ENCODE measurements around the gene SDSL.
A peak's percentile ranks its signal among the peaks of the same experiment; 100 is the strongest.

Gene SDSL

DNA sequence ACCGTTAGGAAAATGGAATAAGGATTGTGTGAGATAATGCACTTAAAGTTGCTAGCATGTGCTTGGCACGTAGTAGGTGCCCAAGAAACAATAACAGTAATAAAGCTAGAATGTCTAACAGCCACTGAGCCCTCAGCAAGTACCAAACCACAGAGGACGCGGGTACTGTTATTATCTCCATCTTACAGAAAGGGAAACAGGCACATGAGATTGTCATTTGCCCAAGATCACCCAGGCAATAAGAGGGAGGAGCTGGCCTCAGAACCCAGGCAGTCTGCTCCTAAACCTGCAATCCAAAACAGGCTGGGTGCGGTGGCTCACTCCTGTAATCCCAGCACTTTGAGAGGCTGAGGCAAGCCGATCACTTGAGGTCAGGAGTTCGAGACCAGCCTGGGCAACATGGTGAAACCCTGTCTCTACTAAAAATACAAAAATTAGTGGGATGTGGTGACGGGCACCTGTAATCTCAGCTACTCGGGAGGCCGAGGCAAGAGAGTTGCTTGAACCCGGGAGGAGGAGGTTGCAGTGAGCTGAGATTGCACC lies 13.4 kb upstream of the SDSL start:
- 63% methylated on average over 5 of the region's 11 CpGs for WGBS (ENCODE audit: insufficient coverage)
- ChIA-PET POLR2A (interaction anchor here (2.0 kb wide), 1 partner anchor 13 kb away, joined by 6 read pairs; the partner anchor contains the start of gene SDSL), CTCF (interaction anchor here (0.7 to 2.3 kb wide), 4 partner anchors 14 to 357 kb away, joined by 3 to 5 read pairs (median 4); partner anchors contain the start of gene SDSL)
- Histone ChIP-seq H3K9me3 (ENCODE audit: control extremely low read depth in 1 of 5, control insufficient read depth in 4 of 5, insufficient read depth in 2 of 5, low read depth in 1 of 5, low read length in 4 of 5) (no peaks in the 10 kb centered on the region), H3K36me3 (ENCODE audit: control insufficient read depth in 4 of 4, insufficient read depth in 4 of 4, low read length in 3 of 4) (no peaks in the 10 kb centered on the region), H3K27me3 (replicated peaks in 2 of 5; ENCODE audit: control insufficient read depth in 4 of 5, insufficient read depth in 5 of 5, low read length in 4 of 5) (no peaks in the 10 kb centered on the region), H3K27ac (ENCODE audit: insufficient read depth in 1 of 2, low read depth in 1 of 2, low read length in 2 of 2, poor library complexity in 1 of 2, severe bottlenecking in 2 of 2) (peak overlapping the region in 1 of 2 experiments; percentile 63), H3K4me1 (ENCODE audit: control extremely low read depth in 1 of 4, control insufficient read depth in 4 of 4, insufficient read depth in 4 of 4, low read length in 3 of 4) (peaks cover 0 to 35% (median 18%) of the 10 kb centered on the region in 4 experiments), H3K4me3 (ENCODE audit: control insufficient read depth in 1 of 7, extremely low read depth in 1 of 7, insufficient read depth in 4 of 7, low read depth in 2 of 7, low read length in 6 of 7) (no peak overlapping the region)
- peak; percentile 16 to 74 (median 62) for DNase-seq

DNA sequence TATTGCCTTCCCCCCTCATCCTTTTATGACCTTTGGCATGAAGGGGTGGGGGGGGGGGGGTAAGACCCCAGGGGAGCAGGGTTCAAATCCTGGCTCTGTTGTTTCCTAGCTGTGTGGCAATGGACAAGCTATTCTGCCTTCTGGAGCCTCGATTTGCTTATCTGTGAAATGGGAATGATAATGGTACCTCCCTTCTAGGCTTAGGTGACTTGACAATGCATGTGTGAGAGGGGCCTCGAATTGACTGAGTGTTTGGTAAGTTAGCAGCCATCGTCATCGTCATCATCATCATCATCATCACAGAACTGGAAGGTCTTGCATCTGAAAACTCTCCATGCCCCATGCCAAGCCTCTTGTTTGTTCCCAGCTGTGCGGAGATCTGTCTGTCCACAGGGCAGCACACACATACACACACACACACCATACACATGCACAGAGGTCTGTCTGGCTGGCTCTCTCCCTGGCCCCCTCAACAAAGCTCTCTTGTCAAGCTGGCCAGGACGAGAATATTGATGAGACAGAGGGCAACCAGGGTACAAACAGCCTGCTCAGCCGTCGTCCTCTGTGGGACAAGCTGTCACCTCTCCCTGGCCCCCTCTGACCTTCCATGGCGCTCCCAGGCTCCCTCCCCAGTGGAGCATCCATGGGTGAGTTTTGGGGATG lies 12.6 kb upstream of the SDSL start:
- no peak for DNase-seq
- H3K4me1 ChIP-seq (ENCODE audit: control extremely low read depth in 1 of 4, control insufficient read depth in 4 of 4, insufficient read depth in 4 of 4, low read length in 3 of 4), result peaks cover 0 to 28% (median 14%) of the 10 kb centered on the region in 4 experiments
- WGBS (ENCODE audit: insufficient coverage), result 89% methylated on average over 6 of the region's 9 CpGs
- H3K36me3 ChIP-seq (ENCODE audit: control insufficient read depth in 4 of 4, insufficient read depth in 4 of 4, low read length in 3 of 4), result no peaks in the 10 kb centered on the region
- H3K27me3 ChIP-seq (replicated peaks in 2 of 5; ENCODE audit: control insufficient read depth in 4 of 5, insufficient read depth in 5 of 5, low read length in 4 of 5), result no peaks in the 10 kb centered on the region
- H3K9me3 ChIP-seq (ENCODE audit: control extremely low read depth in 1 of 5, control insufficient read depth in 4 of 5, insufficient read depth in 2 of 5, low read depth in 1 of 5, low read length in 4 of 5), result no peaks in the 10 kb centered on the region
- H3K27ac ChIP-seq (ENCODE audit: insufficient read depth in 1 of 2, low read depth in 1 of 2, low read length in 2 of 2, poor library complexity in 1 of 2, severe bottlenecking in 2 of 2), result no peak overlapping the region
- ChIA-PET CTCF (interaction anchor here (0.7 to 2.3 kb wide), 3 partner anchors 13 to 358 kb away, joined by 3 to 5 read pairs (median 3); partner anchors contain the start of gene SDSL), POLR2A (no interaction called here)
- no peak overlapping the region for H3K4me3 ChIP-seq (ENCODE audit: control insufficient read depth in 1 of 7, extremely low read depth in 1 of 7, insufficient read depth in 4 of 7, low read depth in 2 of 7, low read length in 6 of 7)

DNA sequence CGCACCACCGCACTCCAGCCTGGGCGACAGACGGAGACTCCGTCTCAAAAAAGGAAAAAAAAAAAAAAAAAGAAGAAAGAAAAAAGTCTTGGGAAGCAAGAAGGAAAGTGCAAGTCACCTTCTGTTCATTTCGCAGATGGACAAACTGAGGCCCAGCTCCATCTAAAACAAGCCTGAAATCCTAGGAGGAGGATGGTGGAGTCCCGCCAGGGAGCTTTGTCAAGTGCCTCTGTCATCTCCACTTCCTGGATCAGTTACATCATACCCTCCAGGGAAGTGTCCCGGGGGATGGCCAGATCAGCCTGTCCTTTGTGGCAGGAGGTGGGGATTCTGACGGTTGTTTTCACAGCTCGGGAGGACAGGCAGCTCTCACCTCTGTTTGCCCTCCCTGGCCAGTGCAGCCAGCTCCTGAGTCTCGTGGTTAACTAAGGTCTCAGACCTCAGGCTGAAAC lies 8.7 kb upstream of the SDSL start:
- no peaks in the 10 kb centered on the region for H3K36me3 ChIP-seq (ENCODE audit: control insufficient read depth in 4 of 4, insufficient read depth in 4 of 4, low read length in 3 of 4)
- POLR2A ChIA-PET, result no interaction called here
- no peaks in the 10 kb centered on the region for H3K9me3 ChIP-seq (ENCODE audit: control extremely low read depth in 1 of 5, control insufficient read depth in 4 of 5, insufficient read depth in 2 of 5, low read depth in 1 of 5, low read length in 4 of 5)
- 89% methylated on average over 11 of the region's 11 CpGs for WGBS (ENCODE audit: insufficient coverage)
- no peak overlapping the region for H3K27ac ChIP-seq (ENCODE audit: insufficient read depth in 1 of 2, low read depth in 1 of 2, low read length in 2 of 2, poor library complexity in 1 of 2, severe bottlenecking in 2 of 2)
- H3K4me3 ChIP-seq (ENCODE audit: control insufficient read depth in 1 of 7, extremely low read depth in 1 of 7, insufficient read depth in 4 of 7, low read depth in 2 of 7, low read length in 6 of 7), result no peak overlapping the region
- peaks cover 0 to 23% (median 13%) of the 10 kb centered on the region in 4 experiments for H3K4me1 ChIP-seq (ENCODE audit: control extremely low read depth in 1 of 4, control insufficient read depth in 4 of 4, insufficient read depth in 4 of 4, low read length in 3 of 4)
- DNase-seq, result no peak
- H3K27me3 ChIP-seq (replicated peaks in 2 of 5; ENCODE audit: control insufficient read depth in 4 of 5, insufficient read depth in 5 of 5, low read length in 4 of 5), result no peaks in the 10 kb centered on the region
- CTCF ChIA-PET, result interaction anchor here (1.4 kb wide), 1 partner anchor 12 kb away, joined by 3 read pairs; no protein-coding TSS in a partner anchor

DNA sequence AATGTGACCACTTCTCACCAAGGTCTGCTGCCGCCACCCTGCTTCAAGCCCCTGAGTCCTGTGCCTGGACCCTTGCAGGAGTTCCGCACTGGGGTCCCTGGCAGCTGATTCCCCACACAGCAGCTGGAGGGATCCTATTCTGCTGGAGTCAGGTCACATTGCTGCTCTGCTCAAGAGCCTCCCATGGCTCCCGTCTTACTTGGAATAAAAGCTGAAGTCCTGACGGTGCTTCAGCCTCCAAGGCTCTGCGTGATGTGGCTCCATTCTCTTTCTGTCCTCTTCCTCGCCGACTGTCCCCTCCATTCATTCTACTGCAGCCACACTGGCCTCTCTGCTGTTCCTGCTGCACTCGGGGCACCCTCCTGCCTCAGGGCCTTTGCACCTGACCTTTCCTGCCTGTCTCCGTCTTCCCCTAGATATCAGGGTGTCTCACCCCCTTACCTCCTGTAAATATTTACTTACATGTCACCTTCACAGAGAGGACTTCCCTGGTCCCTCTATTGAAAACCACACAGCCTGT lies 7.6 kb upstream of the SDSL start:
- Histone ChIP-seq H3K9me3 (ENCODE audit: control extremely low read depth in 1 of 5, control insufficient read depth in 4 of 5, insufficient read depth in 2 of 5, low read depth in 1 of 5, low read length in 4 of 5) (no peaks in the 10 kb centered on the region), H3K27ac (ENCODE audit: insufficient read depth in 1 of 2, low read depth in 1 of 2, low read length in 2 of 2, poor library complexity in 1 of 2, severe bottlenecking in 2 of 2) (no peak overlapping the region), H3K27me3 (replicated peaks in 2 of 5; ENCODE audit: control insufficient read depth in 4 of 5, insufficient read depth in 5 of 5, low read length in 4 of 5) (no peaks in the 10 kb centered on the region), H3K4me3 (ENCODE audit: control insufficient read depth in 1 of 7, extremely low read depth in 1 of 7, insufficient read depth in 4 of 7, low read depth in 2 of 7, low read length in 6 of 7) (no peak overlapping the region), H3K4me1 (ENCODE audit: control extremely low read depth in 1 of 4, control insufficient read depth in 4 of 4, insufficient read depth in 4 of 4, low read length in 3 of 4) (peaks cover 0 to 19% (median 8%) of the 10 kb centered on the region in 4 experiments), H3K36me3 (ENCODE audit: control insufficient read depth in 4 of 4, insufficient read depth in 4 of 4, low read length in 3 of 4) (no peaks in the 10 kb centered on the region)
- POLR2A ChIA-PET, result no interaction called here
- 94% methylated on average over 9 of the region's 9 CpGs for WGBS (ENCODE audit: insufficient coverage)
- CTCF ChIA-PET, result interaction anchor here (1.0 to 1.4 kb wide), 2 partner anchors 9 to 11 kb away, joined by 3 read pairs; no protein-coding TSS in a partner anchor
- DNase-seq, result no peak

DNA sequence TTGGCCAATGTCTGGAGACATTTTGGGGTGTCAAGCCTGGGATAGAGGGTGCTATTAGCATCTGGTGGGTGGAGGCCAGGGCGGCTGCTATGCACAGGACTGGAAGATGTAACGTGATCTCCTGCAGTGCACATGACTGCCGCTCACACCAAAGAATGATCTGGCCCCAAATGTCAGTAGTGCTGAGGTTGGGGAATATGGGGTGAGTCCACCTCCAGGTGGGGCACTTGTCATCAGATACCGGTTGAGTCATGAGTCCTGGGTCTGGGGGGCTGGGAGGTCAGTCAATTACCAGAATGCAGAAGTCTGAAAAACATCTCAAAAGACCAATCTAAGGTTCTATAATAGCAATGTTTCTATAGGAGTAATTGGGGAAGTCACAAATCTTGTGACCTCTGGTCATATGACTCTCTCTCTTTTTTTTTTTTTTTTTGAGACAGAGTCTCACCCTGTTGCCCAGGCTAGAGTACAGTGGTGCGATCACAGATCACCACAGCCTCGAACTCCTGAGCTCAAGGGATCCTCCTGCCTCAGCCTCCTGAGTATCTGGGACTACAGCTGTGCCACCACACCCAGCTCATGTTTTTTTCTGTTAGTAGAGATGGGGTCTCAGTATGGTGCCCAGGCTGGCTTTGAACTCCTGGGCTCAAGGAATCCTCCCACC lies 6.0 kb upstream of the SDSL start:
- POLR2A ChIA-PET, result interaction anchor here (1.1 kb wide), 1 partner anchor 8 kb away, joined by 4 read pairs; no protein-coding TSS in a partner anchor
- Histone ChIP-seq H3K9me3 (ENCODE audit: control extremely low read depth in 1 of 5, control insufficient read depth in 4 of 5, insufficient read depth in 2 of 5, low read depth in 1 of 5, low read length in 4 of 5) (no peaks in the 10 kb centered on the region), H3K36me3 (ENCODE audit: control insufficient read depth in 4 of 4, insufficient read depth in 4 of 4, low read length in 3 of 4) (no peaks in the 10 kb centered on the region), H3K4me1 (ENCODE audit: control extremely low read depth in 1 of 4, control insufficient read depth in 4 of 4, insufficient read depth in 4 of 4, low read length in 3 of 4) (peaks cover 0 to 23% (median 10%) of the 10 kb centered on the region in 4 experiments), H3K4me3 (ENCODE audit: control insufficient read depth in 1 of 7, extremely low read depth in 1 of 7, insufficient read depth in 4 of 7, low read depth in 2 of 7, low read length in 6 of 7) (no peak overlapping the region), H3K27me3 (replicated peaks in 2 of 5; ENCODE audit: control insufficient read depth in 4 of 5, insufficient read depth in 5 of 5, low read length in 4 of 5) (no peaks in the 10 kb centered on the region), H3K27ac (ENCODE audit: insufficient read depth in 1 of 2, low read depth in 1 of 2, low read length in 2 of 2, poor library complexity in 1 of 2, severe bottlenecking in 2 of 2) (no peak overlapping the region)
- WGBS (ENCODE audit: insufficient coverage), result 100% methylated on average over 3 of the region's 6 CpGs
- CTCF ChIA-PET, result interaction anchor here (0.7 to 1.1 kb wide), 2 partner anchors 11 to 43 kb away, joined by 3 to 4 read pairs; no protein-coding TSS in a partner anchor
- peak; percentile 26 to 82 (median 77) for DNase-seq

DNA sequence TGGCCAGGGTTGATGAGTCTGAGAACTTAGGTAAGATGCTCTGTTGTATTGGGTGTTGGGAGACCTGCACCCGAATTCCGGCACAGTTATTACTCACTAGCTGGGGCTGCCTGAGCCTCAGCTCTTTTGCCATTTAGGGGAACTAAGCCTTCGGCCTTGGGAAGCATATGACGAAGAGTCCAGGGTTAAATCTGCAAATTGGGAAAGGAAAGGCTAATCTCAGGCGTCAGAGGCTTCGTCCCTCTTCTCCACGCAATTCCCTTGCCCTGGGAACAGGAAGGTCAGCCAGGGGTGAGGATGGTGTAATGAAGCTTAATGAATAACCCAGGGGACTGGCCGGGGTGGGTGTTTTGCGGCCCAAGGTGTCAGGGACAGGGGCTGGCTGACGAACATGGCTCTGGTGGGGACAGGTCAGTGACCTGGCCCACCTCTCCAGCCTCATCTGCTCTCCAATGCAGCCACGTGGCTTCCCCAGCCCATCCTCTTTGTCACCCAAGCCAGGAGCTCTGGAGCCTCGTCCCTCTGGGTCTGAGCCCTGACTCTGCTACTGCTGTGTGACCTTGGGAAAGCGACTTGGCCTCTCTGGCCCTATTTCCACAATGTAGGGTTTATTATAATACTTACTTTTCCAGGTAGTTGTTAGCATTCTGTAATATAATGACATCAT lies 3.8 kb upstream of the SDSL start:
- Histone ChIP-seq H3K9me3 (ENCODE audit: control extremely low read depth in 1 of 5, control insufficient read depth in 4 of 5, insufficient read depth in 2 of 5, low read depth in 1 of 5, low read length in 4 of 5) (no peaks in the 10 kb centered on the region), H3K27me3 (replicated peaks in 2 of 5; ENCODE audit: control insufficient read depth in 4 of 5, insufficient read depth in 5 of 5, low read length in 4 of 5) (no peaks in the 10 kb centered on the region), H3K4me3 (ENCODE audit: control insufficient read depth in 1 of 7, extremely low read depth in 1 of 7, insufficient read depth in 4 of 7, low read depth in 2 of 7, low read length in 6 of 7) (no peak overlapping the region), H3K27ac (ENCODE audit: insufficient read depth in 1 of 2, low read depth in 1 of 2, low read length in 2 of 2, poor library complexity in 1 of 2, severe bottlenecking in 2 of 2) (no peak overlapping the region), H3K4me1 (ENCODE audit: control extremely low read depth in 1 of 4, control insufficient read depth in 4 of 4, insufficient read depth in 4 of 4, low read length in 3 of 4) (peaks cover 0 to 42% (median 29%) of the 10 kb centered on the region in 4 experiments), H3K36me3 (ENCODE audit: control insufficient read depth in 4 of 4, insufficient read depth in 4 of 4, low read length in 3 of 4) (no peaks in the 10 kb centered on the region)
- POLR2A ChIA-PET, result no interaction called here
- DNase-seq, result no peak
- 98% methylated on average over 7 of the region's 13 CpGs for WGBS (ENCODE audit: insufficient coverage)
- CTCF ChIA-PET, result interaction anchor here (1.5 kb wide), 1 partner anchor 12 kb away, joined by 7 read pairs; no protein-coding TSS in a partner anchor
